Middle frontal gyrus (tissue), 1 donor: Measurements from ENCODE around the gene SLC37A3.
"Not testable (repeated sequence)": the region's sequence is repeated elsewhere in the genome, so short reads cannot be mapped to it uniquely, and the experiment has no call there.

Experiments used
- DNase-seq: peaks from one replicate; pipeline ENCODE4 v3.0.0-alpha.2; 2015; ENCODE audit warnings: low spot score; ENCODE audit errors: extremely low spot score

The SLC37A3 gene

GRCh38 chr7:140349144-140349771, 49.1 kb downstream of the SLC37A3 start:
- DNase-seq: no peak

DNA sequence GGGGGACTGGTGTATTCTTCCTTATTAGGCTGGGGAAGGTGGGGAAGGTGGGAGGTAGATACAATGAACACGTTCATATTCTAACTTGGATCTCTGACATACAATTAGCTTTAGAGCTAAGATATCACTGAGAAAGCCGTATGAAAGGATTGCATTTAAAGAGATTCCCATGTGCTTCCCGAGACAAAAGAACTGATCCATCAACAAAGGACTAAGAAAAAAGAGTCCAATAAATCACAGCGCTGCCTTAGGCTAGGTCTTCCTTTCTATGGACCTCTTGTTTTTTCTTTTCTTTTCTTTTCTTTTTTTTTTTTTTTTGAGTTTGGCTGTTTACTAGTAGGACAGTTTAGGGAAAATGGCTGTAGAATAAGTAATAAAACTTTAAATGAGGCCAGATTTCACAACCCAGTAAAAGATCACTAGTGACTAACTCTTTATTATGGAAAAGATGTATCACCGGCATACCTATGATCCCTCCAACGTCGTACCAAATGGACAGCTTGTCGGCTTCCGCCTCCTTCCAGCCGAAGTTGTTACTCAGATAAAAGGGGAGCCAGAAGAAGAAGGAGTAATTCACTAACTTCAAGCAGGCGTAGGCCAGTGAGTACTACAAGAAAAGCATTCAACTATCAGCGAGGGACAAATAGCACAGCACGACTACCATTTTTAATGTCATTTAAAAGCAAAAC, 50.0 kb downstream of the SLC37A3 start:
- DNase-seq: no peak

- no peak for DNase-seq
Observed at GRCh38 chr7:140347218-140347617, 51.1 kb downstream of the SLC37A3 start.

DNA sequence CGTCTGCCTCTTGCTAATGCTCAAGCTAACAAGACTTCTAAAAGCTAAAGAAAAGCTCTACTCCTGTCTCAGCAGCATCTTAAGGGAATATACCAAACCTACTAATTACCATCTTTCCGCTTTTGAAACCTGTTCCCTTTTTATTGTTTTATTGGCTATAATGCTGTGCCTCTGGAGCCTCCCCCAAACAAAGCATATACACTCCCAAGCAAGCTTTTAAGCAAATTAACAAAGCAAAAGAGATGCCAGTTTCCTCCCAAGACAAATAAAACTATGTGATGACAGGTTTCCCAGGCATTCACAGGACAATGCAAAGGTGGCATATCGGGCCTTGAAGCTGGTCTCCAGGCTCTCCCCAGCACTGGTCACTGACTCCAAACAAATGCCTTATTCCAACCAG, 52.9 kb downstream of the SLC37A3 start:
- DNase-seq: no peak

- DNase-seq: peak; percentile 56
Observed at GRCh38 chr7:140342727-140343514, 55.4 kb downstream of the SLC37A3 start.

- not testable (repeated sequence) for DNase-seq
Observed at GRCh38 chr7:140338959-140339358, 59.4 kb downstream of the SLC37A3 start.

GRCh38 chr7:140334341-140335057, 63.8 kb downstream of the SLC37A3 start:
- peak; percentile 51 for DNase-seq

DNA sequence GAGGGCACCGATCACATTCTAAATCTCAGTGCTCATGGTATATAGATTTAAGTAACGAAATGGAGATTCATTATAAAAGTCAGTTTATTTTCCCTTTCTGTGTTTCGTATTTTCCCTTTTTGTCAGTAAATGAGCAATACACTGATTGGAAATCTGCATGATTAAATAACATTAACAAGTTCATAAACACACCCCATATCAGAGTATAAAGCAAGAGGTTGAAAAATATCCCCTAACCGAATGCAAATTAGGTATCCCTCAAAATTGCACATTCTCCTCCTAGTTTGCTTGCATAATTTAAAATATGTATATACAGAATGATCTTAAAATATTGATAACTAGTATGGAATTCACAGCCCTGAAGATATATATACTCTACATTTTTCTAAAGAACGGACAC, 64.6 kb downstream of the SLC37A3 start:
- no peak for DNase-seq

DNA sequence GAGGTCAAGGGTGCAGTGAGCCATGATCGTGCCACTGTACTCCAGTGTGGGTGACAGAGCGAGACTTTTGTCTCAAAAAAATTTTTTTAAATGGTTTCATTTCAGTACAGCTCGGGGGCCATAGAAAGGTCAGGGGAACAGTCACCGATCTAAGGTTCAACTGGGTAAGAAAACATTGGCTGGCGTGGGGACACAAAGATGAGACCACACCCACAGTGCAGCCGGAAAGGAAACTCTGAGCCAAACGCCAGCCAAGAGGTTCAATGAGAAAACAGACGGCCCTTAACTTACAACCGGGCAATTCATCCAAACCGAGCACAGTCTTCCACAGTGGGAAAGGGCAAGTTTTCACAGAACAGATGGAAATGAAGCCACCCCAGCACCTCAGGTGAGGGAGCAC, 65.1 kb downstream of the SLC37A3 start:
- no peak for DNase-seq

GRCh38 chr7:140330595-140330994, 67.7 kb downstream of the SLC37A3 start:
- DNase-seq: no peak

DNA sequence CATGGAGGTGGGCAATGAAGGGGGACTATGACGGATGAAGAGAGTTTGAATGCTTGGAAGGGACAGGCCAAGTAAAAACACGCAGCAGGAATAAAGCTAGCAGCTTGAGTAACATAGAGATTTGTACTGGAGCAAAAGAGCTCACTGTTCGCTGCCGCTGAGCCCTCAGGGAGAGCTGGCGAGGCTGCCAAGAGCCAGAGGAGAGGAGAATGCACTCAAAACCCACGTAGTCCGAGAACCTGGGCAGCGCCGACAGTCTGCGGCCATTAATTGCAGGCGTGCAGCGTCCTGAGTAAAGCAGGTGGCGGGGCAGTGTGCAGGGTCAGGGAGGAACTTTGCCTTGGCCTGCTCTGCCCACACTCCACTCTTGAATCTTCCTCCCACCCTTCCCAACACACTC, 68.2 kb downstream of the SLC37A3 start:
- no peak for DNase-seq

- DNase-seq: no peak
Observed at GRCh38 chr7:140327261-140327661, 71.1 kb downstream of the SLC37A3 start.

DNA sequence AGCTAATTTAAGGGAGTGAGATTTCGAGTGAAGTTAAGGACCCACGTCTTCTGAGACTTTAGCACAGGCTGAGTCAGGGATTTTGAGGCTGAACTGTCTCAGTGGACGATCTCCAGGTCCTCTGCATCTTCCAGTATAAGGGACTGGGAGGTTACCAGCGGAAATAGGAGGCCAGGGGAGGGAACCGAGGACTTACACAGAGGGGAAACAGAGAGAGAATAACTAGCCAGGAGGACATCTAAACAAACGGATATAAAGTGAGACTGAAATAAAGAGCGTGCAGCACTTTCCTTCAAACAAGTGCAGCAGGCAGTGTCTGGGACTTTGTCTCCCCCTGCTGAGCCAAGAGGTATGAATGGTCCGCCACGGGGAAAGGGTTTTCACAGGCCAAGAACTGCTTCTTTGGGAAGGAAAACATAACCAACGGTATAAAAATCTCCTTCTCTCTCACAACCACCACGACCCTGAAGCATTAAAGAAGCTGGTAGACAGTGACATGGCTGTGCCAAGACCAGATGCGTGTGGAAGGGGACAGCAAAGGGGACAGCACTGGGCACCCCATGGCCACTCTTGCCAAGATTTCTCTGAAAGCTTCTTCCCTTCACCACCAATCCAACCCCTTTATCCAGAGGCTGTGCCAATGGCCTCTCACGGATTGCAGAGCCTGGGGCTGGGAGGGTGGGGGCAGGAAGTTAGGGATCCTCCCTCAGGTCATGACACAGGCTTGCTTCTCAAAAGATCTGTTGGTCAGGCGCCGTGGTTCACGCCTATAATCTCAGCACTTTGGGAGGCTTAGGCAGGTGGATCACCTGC, 72.0 kb downstream of the SLC37A3 start:
- DNase-seq: peak; percentile 52

DNA sequence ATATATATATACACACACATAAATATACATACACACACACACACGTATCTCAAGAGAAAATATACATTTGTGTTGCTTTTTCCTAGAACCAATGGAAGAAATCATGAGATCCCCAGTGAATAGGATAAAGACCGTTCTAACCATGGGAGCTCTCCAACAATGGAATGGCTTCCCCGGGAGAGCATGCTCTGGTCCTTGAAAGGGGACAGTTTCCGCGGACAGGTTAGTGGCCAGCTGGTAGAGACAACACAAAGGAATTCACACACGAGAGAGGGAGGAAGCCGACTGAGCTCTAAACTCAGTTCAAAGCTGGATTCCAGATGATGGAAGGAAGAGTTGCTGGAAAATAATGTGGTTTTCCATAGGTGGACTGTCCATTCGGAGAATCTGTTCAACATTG, 72.7 kb downstream of the SLC37A3 start:
- DNase-seq: no peak

DNA sequence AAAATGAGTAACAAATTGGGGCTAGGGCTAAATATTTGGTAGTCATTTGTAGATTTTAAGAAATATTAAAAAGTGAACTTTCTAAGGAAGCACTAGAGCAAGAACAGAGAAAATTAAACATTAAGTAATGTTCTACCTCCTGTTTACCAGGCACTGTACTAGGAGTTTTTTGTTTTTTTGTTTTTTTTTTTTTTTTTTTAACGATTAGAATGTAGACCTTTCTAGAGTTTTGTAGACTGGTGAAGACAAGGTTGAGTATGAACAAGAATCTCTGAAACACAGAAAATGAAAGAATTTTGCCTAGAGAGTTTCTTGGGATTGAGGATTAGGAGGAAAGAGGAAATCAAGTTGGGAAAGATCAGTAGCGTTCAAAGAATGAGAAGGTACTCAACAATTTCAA, 73.6 kb downstream of the SLC37A3 start:
- no peak for DNase-seq

- DNase-seq: no peak
Observed at GRCh38 chr7:140322759-140323158, 75.6 kb downstream of the SLC37A3 start.

- not testable (repeated sequence) for DNase-seq
Observed at GRCh38 chr7:140320078-140320477, 78.3 kb downstream of the SLC37A3 start.

- DNase-seq: no peak
Observed at GRCh38 chr7:140317999-140318398, 80.3 kb downstream of the SLC37A3 start.

DNA sequence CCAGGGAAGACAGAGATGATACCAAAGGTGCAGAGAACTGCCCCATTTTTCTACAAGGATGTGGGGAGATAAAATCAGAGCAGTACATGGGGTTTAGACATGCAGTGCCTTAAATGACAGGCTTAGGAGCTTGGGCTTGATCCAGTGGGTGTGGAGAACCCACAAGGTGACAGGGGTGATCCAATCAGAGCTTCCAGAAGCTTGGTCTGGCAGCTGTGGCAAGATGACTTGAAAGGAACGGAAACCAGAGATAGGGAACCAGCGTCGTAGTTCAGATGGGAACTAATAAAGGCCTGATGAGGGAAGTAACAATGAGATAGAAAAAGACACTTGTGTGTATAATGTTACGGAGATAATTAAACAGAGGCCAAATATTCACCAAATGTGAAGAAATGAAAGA, 80.7 kb downstream of the SLC37A3 start:
- DNase-seq: no peak

DNA sequence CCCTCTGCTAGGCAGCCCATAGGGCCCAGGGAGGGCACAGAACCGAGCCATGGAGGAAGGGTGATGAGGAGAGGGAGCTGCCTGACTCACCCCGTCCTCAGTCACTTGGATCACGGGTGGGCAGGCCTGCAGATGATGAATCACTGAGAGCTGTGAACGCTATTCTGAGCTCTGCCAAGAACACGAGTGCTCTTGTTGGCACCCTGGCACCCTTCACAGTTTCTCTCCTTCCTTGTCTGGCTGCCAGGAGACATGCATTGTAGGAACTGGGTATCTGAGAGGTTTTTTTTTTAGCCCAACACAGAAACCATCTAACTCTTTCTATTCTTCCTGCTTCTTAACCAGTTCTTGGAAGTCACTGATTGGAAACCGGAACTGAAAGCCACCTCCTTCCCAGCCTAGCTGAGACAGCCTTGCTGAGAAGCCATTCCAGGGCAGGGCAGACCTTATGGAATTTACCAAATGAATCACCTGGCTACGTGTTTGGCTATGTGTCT, 82.1 kb downstream of the SLC37A3 start:
- DNase-seq: peak; percentile 75
